ENCODE results near the gene LRRC23.
A peak's percentile ranks its signal among the peaks of the same experiment; 100 is the strongest.

LRRC23 gene

DNA sequence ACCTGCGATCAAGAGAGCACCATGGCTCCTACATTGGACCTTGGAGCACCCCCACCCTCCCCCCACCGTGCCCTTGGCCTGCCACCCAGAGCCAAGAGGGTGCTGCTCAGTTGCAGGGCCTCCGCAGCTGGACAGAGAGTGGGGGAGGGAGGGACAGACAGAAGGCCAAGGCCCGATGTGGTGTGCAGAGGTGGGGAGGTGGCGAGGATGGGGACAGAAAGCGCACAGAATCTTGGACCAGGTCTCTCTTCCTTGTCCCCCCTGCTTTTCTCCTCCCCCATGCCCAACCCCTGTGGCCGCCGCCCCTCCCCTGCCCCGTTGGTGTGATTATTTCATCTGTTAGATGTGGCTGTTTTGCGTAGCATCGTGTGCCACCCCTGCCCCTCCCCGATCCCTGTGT lies 37.2 kb downstream of the LRRC23 start:
- no peak overlapping the region for H3K4me3 ChIP-seq (ENCODE audit: low read depth, low read length)
- TF ChIP-seq, protein P1, sequence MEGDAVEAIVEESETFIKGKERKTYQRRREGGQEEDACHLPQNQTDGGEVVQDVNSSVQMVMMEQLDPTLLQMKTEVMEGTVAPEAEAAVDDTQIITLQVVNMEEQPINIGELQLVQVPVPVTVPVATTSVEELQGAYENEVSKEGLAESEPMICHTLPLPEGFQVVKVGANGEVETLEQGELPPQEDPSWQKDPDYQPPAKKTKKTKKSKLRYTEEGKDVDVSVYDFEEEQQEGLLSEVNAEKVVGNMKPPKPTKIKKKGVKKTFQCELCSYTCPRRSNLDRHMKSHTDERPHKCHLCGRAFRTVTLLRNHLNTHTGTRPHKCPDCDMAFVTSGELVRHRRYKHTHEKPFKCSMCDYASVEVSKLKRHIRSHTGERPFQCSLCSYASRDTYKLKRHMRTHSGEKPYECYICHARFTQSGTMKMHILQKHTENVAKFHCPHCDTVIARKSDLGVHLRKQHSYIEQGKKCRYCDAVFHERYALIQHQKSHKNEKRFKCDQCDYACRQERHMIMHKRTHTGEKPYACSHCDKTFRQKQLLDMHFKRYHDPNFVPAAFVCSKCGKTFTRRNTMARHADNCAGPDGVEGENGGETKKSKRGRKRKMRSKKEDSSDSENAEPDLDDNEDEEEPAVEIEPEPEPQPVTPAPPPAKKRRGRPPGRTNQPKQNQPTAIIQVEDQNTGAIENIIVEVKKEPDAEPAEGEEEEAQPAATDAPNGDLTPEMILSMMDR (IDR thresholded peaks at IDR 0.05; ENCODE audit: low read depth, low read length), result no peak

- TF ChIP-seq, protein P1 (IDR thresholded peaks at IDR 0.05; ENCODE audit: low read depth, low read length), result no peak
- H3K4me3 ChIP-seq (ENCODE audit: low read depth, low read length), result no peak overlapping the region
These were observed 37.7 kb downstream of the LRRC23 start for GRCh38 chr12:6942331-6942665.

DNA sequence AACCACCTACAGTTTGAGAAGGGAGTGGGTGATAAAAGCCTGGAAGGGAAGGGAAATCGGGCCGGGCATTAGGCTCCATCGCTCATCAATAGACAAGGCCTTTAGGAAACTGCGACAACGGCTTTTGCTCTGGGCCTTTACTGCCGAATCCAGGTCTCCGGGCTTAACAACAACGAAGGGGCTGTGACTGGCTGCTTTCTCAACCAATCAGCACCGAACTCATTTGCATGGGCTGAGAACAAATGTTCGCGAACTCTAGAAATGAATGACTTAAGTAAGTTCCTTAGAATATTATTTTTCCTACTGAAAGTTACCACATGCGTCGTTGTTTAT lies 38.7 kb downstream of the LRRC23 start:
- TF ChIP-seq, protein P1 (IDR thresholded peaks at IDR 0.05; ENCODE audit: low read depth, low read length), result no peak
- no peak overlapping the region; the same call in 1 of the 2 replicates for H3K4me3 ChIP-seq (ENCODE audit: low read depth, low read length)

DNA sequence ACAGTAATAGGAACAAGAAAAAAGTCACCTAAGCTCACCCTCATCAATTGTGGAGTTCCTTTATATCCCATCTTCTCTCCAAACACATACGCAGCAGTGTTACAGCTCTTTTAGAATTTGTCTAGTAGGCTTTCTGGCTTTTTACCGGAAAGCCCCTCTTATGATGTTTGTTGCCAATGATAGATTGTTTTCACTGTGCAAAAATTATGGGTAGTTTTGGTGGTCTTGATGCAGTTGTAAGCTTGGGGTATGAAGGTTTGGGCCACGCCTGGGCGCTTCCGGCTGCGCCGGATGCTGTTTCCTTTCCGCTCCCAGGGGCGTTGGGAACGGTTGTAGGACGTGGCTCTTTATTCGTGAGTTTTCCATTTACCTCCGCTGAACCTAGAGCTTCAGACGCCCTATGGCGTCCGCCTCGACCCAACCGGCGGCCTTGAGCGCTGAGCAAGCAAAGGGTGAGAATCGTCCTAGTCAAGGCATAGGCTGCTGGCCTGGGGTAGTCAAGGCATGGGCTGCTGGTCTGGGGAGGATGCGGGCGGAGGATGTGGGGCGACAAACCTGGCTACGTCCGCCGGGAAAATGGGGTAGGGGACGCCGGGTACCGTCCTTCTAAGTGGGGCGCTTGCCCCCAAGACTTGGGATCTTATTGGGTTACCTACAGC lies 39.2 kb downstream of the LRRC23 start, which contains the start of the genes C12orf57 and RNU7-1:
TSS of gene C12orf57 (plus strand) at position 301 of the 659 bp plus-strand sequence. CDS start at position 401, 100 bp downstream.
TSS of gene RNU7-1 (plus strand) at position 95 of the 659 bp plus-strand sequence.
- TF ChIP-seq, protein P1 (IDR thresholded peaks at IDR 0.05; ENCODE audit: low read depth, low read length), result no peak
- peak within 1 kb of the TSS; percentile 64 for H3K4me3 ChIP-seq (ENCODE audit: low read depth, low read length)

DNA sequence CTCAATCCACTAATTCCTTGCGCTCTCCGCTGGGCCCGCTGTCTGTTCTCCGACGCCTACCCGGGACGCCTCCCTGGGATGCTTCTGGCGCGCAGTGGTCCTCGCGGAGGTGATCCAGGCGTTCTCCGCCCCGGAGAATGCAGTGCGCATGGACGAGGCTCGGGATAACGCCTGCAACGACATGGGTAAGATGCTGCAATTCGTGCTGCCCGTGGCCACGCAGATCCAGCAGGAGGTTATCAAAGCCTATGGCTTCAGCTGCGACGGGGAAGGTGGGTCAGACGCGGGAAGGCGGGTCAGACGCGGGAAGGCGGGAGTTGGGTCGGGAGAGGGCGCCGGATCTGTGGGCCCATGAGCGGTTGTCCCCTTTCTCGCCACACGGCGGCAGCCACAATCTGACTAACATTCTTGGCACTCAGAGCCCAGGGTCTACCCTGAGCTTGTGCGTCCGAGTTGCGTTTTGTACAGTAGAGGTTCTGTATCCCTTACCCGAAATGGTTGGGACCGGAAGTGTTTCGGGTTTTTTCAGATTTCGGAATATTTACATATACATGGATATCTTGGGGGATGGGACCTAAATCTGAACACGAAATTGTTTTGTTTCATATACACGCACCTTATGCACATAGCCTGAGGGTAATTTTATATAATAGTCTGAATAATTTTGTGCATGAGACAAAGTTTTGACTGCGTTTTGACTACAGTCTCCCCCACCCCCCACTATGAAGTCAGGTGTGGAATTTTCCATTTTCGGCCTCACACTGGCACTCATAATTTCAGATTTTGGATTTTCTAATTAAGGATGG lies 40.0 kb downstream of the LRRC23 start:
- H3K4me3 ChIP-seq (ENCODE audit: low read depth, low read length), result peak overlapping the region; percentile 64
- TF ChIP-seq, protein P1 (IDR thresholded peaks at IDR 0.05; ENCODE audit: low read depth, low read length), result peak; percentile 84

DNA sequence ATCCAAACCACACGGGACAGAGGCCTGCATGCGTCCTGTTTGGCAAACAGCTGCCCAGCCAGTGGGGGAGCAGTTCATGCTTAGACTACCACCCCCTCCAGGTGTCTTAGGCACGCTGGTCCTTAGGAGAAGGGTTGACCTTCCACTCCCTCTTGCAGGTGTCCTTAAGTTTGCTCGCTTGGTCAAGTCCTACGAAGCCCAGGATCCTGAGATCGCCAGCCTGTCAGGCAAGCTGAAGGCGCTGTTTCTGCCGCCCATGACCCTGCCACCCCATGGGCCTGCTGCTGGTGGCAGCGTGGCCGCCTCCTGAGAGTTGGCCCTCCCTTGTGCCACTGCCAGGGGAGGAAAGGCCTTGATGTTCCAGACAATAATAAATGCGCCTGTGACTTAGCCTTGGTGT lies 41.0 kb downstream of the LRRC23 start:
- TF ChIP-seq, protein P1 (IDR thresholded peaks at IDR 0.05; ENCODE audit: low read depth, low read length), result no peak
- H3K4me3 ChIP-seq (ENCODE audit: low read depth, low read length), result no peak overlapping the region

Measured in WI38 (cell line).